WTC11 (cell line): ENCODE data around the gene C11orf42. TPM values are rescaled to one million over a fixed set of nuclear protein-coding genes. Genes with fewer than 3 reads are reported as not detected.

ENCODE experiments used
- ATAC-seq: fragments of 200-7000 bp; cut with Tn5 transposase; 2 replicates; pipeline ENCODE4 v1.10.0; 2021; ENCODE audit warnings: mild to moderate bottlenecking, moderate library complexity
- CTCF ChIA-PET: fragments of 300-600 bp; sonication (Branson Sonifier 250); formaldehyde crosslinking; loops from one replicate; lab custom pipeline; 2021; ENCODE audit warnings: antibody characterized with exemption; lab: Charles Lee
- POLR2A ChIA-PET: fragments of 350-600 bp; sonication (Branson Sonifier 250); formaldehyde crosslinking; loops from one replicate; lab custom pipeline; 2021; ENCODE audit warnings: antibody characterized with exemption; lab: Charles Lee
- DNase-seq: peaks from one replicate; pipeline ENCODE4 v3.0.0; 2021; ENCODE audit warnings: low spot score
- H3K27ac Mint-ChIP-seq: 2 replicates; pipeline ENCODE4 v1.8.0; 2021; ENCODE audit warnings: mixed read lengths
- H3K27me3 Mint-ChIP-seq: 2 replicates; pipeline ENCODE4 v1.8.0; 2021; ENCODE audit warnings: low read depth, mild to moderate bottlenecking, moderate library complexity, mixed read lengths
- H3K36me3 Mint-ChIP-seq: 2 replicates; pipeline ENCODE4 v1.8.0; 2021; ENCODE audit warnings: mixed read lengths
- H3K4me1 Mint-ChIP-seq: 2 replicates; pipeline ENCODE4 v1.8.0; 2022; ENCODE audit warnings: mixed read lengths
- H3K4me3 Mint-ChIP-seq: 2 replicates; pipeline ENCODE4 v1.8.0; 2021; ENCODE audit warnings: mild to moderate bottlenecking, moderate library complexity, mixed read lengths
- H3K9me3 Mint-ChIP-seq: 2 replicates; pipeline ENCODE4 v1.8.0; 2021; ENCODE audit warnings: mixed read lengths
- ARID4B ChIP-seq: sonication (generic); formaldehyde crosslinking; IDR thresholded peaks from 2 replicates; pipeline ENCODE4 v1.8.0; 2023; ENCODE audit warnings: missing genetic modification reagents, mild to moderate bottlenecking, borderline replicate concordance
- EMX1 ChIP-seq: fragments of 250-450 bp; sonication (Bioruptor Pico); IDR thresholded peaks from 2 replicates; pipeline ENCODE4 v1.8.0; 2021; ENCODE audit warnings: mild to moderate bottlenecking
- ESRRA ChIP-seq: sonication (generic); formaldehyde crosslinking; IDR thresholded peaks from 2 replicates; pipeline ENCODE4 v1.8.1; 2022; ENCODE audit warnings: mild to moderate bottlenecking, missing genetic modification reagents, borderline replicate concordance
- FOXP4 ChIP-seq: sonication (generic); formaldehyde crosslinking; IDR thresholded peaks from 2 replicates; pipeline ENCODE4 v1.8.0; 2022; ENCODE audit warnings: mild to moderate bottlenecking, missing genetic modification reagents
- GABPB1 ChIP-seq: sonication (generic); formaldehyde crosslinking; IDR thresholded peaks from 2 replicates; pipeline ENCODE4 v1.8.1; 2023; ENCODE audit warnings: mild to moderate bottlenecking, missing genetic modification reagents
- HMGA2 ChIP-seq: fragments of 250-450 bp; sonication (Bioruptor Pico); IDR thresholded peaks from 2 replicates; pipeline ENCODE4 v1.4.0; 2021; ENCODE audit warnings: mild to moderate bottlenecking, moderate library complexity
- JAZF1 ChIP-seq: fragments of 250-450 bp; sonication (Bioruptor Pico); IDR thresholded peaks from 2 replicates; pipeline ENCODE4 v1.9.0; 2021; ENCODE audit warnings: moderate library complexity, mild to moderate bottlenecking, inconsistent platforms
- KAT7 ChIP-seq: sonication (generic); formaldehyde crosslinking; IDR thresholded peaks from 2 replicates; pipeline ENCODE4 v1.8.1; 2023; ENCODE audit warnings: missing genetic modification reagents, mild to moderate bottlenecking, borderline replicate concordance
- MYBL2 ChIP-seq: sonication (generic); formaldehyde crosslinking; IDR thresholded peaks from 2 replicates; pipeline ENCODE4 v1.8.1; 2023; ENCODE audit warnings: mild to moderate bottlenecking, moderate library complexity, missing genetic modification reagents
- NFE2L1 ChIP-seq: sonication (generic); formaldehyde crosslinking; IDR thresholded peaks from 2 replicates; pipeline ENCODE4 v1.8.1; 2023; ENCODE audit warnings: missing genetic modification reagents
- NFYB ChIP-seq: sonication (generic); formaldehyde crosslinking; conservative IDR thresholded peaks from 2 replicates; pipeline ENCODE4 v1.8.0; 2022; ENCODE audit warnings: low read depth, missing genetic modification reagents
- NR1H2 ChIP-seq: sonication (generic); formaldehyde crosslinking; IDR thresholded peaks from 2 replicates; pipeline ENCODE4 v1.9.0; 2021; ENCODE audit warnings: mild to moderate bottlenecking, moderate library complexity, missing genetic modification reagents
- ZNF138 ChIP-seq: sonication (generic); formaldehyde crosslinking; conservative IDR thresholded peaks from 2 replicates; pipeline ENCODE4 v1.8.1; 2022; ENCODE audit warnings: mild to moderate bottlenecking, moderate library complexity, missing genetic modification reagents
- ZNF219 ChIP-seq: sonication (generic); formaldehyde crosslinking; IDR thresholded peaks from 2 replicates; pipeline ENCODE4 v1.8.0; 2023; ENCODE audit warnings: missing genetic modification reagents, mild to moderate bottlenecking, borderline replicate concordance
- ZNF232 ChIP-seq: sonication (generic); formaldehyde crosslinking; IDR thresholded peaks from 2 replicates; pipeline ENCODE4 v1.8.0; 2022; ENCODE audit warnings: mild to moderate bottlenecking, missing genetic modification reagents
- ZNF263 ChIP-seq: sonication (generic); formaldehyde crosslinking; IDR thresholded peaks from 2 replicates; pipeline ENCODE4 v1.8.1; 2022; ENCODE audit warnings: low read depth, mild to moderate bottlenecking, moderate library complexity, missing genetic modification reagents
- ZNF396 ChIP-seq: fragments of 250-450 bp; sonication (Bioruptor Pico); IDR thresholded peaks from 2 replicates; pipeline ENCODE4 v1.8.0; 2021; ENCODE audit warnings: mild to moderate bottlenecking, moderate library complexity, borderline replicate concordance
- ZNF416 ChIP-seq: fragments of 250-450 bp; sonication (Bioruptor Pico); IDR thresholded peaks from 2 replicates; pipeline ENCODE4 v1.9.0; 2021; ENCODE audit warnings: mild to moderate bottlenecking, inconsistent platforms
- total RNA-seq: library from RNA; stranded (reverse); gene quantifications from 3 replicates; pipeline ENCODE4 v1.2.3, GENCODE V29; 2021
- TF ChIP-seq, protein P1 (sequence below): sonication (generic); formaldehyde crosslinking; IDR thresholded peaks from 2 replicates; pipeline ENCODE4 v1.8.1; 2023; ENCODE audit warnings: mild to moderate bottlenecking, missing genetic modification reagents
- TF ChIP-seq, protein P2 (sequence below): sonication (generic); formaldehyde crosslinking; IDR thresholded peaks from 2 replicates; pipeline ENCODE4 v1.8.0; 2022; ENCODE audit warnings: missing genetic modification reagents
- TF ChIP-seq, protein P3 (sequence below): sonication (generic); formaldehyde crosslinking; conservative IDR thresholded peaks from 2 replicates; pipeline ENCODE4 v1.8.1; 2022; ENCODE audit warnings: mild to moderate bottlenecking, missing genetic modification reagents

C11orf42 gene
- total RNA-seq, 1 experiment from 2014 or later: not detected

DNA sequence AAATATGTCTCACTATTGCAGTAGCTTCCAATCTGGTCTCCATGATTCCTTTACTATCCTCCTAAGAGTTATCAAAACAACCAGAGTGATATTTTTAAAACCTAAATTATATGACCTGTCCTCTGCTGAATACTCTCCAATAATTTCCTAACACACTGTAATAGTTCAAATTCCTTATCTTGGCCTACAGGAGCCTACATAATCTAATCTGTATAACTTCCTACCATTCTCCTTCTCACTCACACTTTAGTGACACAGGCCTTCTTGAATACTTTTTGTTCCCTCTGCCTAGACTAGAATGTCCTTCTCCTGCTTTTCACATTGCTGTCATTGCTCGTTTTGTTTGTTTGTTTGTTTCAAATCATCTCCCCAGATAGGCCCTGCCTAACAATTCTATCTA, 19.7 kb downstream of the C11orf42 start:
- no peak for DNase-seq
- Mint-ChIP-seq H3K27me3 (no peaks in the 10 kb centered on the region), H3K27ac (no peak overlapping the region; the same call in 1 of the 2 replicates), H3K4me1 (no peaks in the 10 kb centered on the region), H3K4me3 (no peak overlapping the region), H3K9me3 (no peaks in the 10 kb centered on the region), H3K36me3 (peaks cover 5% of the 10 kb centered on the region)
- TF ChIP-seq MYBL2 (CRISPR knock-in tag) (no peak), ZNF416 (no peak), ZNF396 (CRISPR knock-in tag) (no peak), GABPB1 (CRISPR knock-in tag) (no peak), EMX1 (CRISPR knock-in tag) (no peak), NR1H2 (CRISPR knock-in tag) (no peak), FOXP4 (no peak), ZNF138 (CRISPR knock-in tag) (no peak), KAT7 (CRISPR knock-in tag) (no peak), ZNF219 (CRISPR knock-in tag) (no peak)
- TF ChIP-seq, protein P1, sequence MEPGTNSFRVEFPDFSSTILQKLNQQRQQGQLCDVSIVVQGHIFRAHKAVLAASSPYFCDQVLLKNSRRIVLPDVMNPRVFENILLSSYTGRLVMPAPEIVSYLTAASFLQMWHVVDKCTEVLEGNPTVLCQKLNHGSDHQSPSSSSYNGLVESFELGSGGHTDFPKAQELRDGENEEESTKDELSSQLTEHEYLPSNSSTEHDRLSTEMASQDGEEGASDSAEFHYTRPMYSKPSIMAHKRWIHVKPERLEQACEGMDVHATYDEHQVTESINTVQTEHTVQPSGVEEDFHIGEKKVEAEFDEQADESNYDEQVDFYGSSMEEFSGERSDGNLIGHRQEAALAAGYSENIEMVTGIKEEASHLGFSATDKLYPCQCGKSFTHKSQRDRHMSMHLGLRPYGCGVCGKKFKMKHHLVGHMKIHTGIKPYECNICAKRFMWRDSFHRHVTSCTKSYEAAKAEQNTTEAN (CRISPR knock-in tag): no peak
- TF ChIP-seq, protein P2, sequence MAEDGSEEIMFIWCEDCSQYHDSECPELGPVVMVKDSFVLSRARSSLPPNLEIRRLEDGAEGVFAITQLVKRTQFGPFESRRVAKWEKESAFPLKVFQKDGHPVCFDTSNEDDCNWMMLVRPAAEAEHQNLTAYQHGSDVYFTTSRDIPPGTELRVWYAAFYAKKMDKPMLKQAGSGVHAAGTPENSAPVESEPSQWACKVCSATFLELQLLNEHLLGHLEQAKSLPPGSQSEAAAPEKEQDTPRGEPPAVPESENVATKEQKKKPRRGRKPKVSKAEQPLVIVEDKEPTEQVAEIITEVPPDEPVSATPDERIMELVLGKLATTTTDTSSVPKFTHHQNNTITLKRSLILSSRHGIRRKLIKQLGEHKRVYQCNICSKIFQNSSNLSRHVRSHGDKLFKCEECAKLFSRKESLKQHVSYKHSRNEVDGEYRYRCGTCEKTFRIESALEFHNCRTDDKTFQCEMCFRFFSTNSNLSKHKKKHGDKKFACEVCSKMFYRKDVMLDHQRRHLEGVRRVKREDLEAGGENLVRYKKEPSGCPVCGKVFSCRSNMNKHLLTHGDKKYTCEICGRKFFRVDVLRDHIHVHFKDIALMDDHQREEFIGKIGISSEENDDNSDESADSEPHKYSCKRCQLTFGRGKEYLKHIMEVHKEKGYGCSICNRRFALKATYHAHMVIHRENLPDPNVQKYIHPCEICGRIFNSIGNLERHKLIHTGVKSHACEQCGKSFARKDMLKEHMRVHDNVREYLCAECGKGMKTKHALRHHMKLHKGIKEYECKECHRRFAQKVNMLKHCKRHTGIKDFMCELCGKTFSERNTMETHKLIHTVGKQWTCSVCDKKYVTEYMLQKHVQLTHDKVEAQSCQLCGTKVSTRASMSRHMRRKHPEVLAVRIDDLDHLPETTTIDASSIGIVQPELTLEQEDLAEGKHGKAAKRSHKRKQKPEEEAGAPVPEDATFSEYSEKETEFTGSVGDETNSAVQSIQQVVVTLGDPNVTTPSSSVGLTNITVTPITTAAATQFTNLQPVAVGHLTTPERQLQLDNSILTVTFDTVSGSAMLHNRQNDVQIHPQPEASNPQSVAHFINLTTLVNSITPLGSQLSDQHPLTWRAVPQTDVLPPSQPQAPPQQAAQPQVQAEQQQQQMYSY (CRISPR knock-in tag): no peak
- TF ChIP-seq, protein P3, sequence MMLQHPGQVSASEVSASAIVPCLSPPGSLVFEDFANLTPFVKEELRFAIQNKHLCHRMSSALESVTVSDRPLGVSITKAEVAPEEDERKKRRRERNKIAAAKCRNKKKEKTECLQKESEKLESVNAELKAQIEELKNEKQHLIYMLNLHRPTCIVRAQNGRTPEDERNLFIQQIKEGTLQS (CRISPR knock-in tag): no peak
- CTCF ChIA-PET: interaction anchor here (2.1 kb wide), 1 partner anchor 138 kb away, joined by 6 read pairs; no protein-coding TSS in a partner anchor
- POLR2A ChIA-PET: interaction anchor here (0.6 kb wide), 1 partner anchor 60 kb away, joined by 3 read pairs; no protein-coding TSS in a partner anchor
- ATAC-seq: no peak

DNA sequence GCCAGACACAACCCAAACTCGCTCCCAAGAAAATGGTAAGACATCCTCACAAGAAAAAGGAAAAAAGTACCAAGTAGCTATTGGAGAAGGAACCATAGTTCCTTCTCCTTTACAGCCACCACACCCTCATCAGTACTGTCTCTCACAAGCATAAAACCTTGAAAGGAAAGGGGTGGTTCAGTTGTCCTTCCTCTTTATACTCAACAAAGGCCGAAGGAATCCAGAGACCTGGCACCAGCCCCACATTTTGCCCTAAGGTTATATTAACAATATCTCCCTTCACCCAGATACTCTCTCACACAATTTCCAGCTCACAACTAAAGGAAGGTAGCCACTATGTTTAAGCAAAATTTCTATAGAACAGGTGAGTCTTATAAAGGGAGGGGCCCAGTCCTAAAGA, 20.5 kb downstream of the C11orf42 start:
- H3K27ac Mint-ChIP-seq: no peak overlapping the region
- ATAC-seq: no peak
- H3K27me3 Mint-ChIP-seq: no peaks in the 10 kb centered on the region
- peaks cover 5% of the 10 kb centered on the region for H3K36me3 Mint-ChIP-seq
- no peaks in the 10 kb centered on the region for H3K4me1 Mint-ChIP-seq
- H3K4me3 Mint-ChIP-seq: no peak overlapping the region
- ChIA-PET POLR2A (no interaction called here), CTCF (interaction anchor here (2.1 kb wide), 1 partner anchor 137 kb away, joined by 6 read pairs; no protein-coding TSS in a partner anchor)
- no peaks in the 10 kb centered on the region for H3K9me3 Mint-ChIP-seq
- DNase-seq: no peak
- no peak for TF ChIP-seq ESRRA
- TF ChIP-seq HMGA2 (CRISPR knock-in tag): no peak
- TF ChIP-seq ZNF263 (CRISPR knock-in tag): no peak
- no peak for TF ChIP-seq NFYB
- no peak for TF ChIP-seq ARID4B (CRISPR knock-in tag)
- TF ChIP-seq NFE2L1: no peak
- TF ChIP-seq JAZF1 (CRISPR knock-in tag): no peak
- no peak for TF ChIP-seq ZNF232 (CRISPR knock-in tag)
